HG02938 (cell line): Measurements from ENCODE around the gene GMEB2.
"Not testable (repeated sequence)": the region's sequence is repeated elsewhere in the genome, so short reads cannot be mapped to it uniquely, and the experiment has no call there.

Experiments
- ATAC-seq: cut with Tn5 transposase; IDR thresholded peaks from one replicate; pipeline ENCODE4 v1.9.1; 2021; ENCODE audit warnings: mild to moderate bottlenecking, moderate library complexity; ENCODE audit not compliant: unreplicated experiment

The GMEB2 gene

DNA sequence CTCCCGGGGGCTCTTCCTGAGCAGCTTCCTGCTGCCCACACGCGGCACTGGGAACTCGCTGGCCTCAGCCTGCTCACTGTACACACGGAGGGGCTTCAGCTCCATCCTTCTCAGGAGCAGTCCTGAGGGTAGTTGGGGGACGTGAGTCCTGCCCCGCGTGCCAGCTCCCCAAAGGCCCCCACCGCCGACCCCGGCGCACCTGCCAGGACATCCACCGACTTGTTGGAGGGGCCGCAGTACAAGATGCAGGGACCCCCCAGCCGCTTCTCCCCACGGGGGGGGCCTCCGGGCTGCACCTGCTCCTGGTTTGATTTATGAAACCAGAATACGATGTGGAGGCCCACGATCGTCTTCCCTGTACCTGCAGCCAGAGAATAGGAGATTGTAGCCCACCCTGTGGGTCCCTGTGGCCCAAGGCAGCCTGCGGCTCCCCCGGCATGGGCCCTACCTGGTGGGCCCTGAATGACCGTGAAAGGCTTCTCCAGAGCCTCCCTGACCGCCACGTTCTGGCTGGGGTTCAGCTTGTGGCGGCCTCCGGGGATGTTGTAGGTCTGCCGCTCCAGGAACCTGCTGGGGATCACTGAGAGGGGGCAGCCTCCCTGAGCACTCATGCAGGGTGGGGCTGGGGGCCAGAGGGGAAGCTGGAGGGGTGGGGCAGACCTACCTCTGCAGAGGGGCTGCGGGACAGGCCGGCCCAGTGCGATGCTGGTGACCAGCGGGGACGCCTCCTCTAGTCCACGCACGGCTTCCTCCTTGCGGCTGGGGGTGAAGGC lies 65.1 kb downstream of the GMEB2 start:
- no peak for ATAC-seq

DNA sequence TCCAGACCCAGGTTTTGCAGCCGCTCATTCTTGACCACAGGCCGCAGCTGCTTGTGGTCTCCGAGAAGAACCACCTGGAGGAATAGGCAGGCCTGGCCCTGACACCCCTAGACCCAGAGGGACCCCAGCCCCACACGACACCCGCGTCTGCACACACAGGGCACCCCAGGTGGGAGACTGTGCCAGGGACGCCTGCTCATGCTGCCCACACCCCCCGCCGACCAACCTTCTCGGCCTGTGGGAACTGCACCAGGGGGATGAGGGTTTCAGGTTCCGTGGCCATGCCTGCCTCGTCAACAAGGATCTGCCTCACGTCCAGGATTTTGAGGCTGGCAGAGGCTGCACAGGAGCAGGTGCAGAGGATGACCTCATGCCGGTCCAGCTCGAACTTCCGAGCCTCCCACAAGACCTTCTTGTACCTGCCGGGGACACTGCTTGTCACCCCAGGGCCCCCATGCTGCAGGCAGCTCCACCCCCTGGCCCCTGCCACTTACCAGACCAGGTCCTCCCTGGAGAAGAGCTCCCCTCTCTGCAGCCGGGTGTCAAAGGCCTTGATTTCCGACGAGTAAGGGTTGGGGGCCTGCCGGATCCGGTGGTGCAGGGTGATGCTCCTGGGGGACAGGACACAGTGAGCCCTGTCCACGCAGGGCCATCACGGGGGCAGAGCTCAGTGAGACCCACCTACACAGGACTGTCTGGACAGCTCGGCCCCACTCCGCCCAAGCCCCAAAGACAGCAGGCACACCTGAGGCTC lies 65.9 kb downstream of the GMEB2 start:
- no peak for ATAC-seq

DNA sequence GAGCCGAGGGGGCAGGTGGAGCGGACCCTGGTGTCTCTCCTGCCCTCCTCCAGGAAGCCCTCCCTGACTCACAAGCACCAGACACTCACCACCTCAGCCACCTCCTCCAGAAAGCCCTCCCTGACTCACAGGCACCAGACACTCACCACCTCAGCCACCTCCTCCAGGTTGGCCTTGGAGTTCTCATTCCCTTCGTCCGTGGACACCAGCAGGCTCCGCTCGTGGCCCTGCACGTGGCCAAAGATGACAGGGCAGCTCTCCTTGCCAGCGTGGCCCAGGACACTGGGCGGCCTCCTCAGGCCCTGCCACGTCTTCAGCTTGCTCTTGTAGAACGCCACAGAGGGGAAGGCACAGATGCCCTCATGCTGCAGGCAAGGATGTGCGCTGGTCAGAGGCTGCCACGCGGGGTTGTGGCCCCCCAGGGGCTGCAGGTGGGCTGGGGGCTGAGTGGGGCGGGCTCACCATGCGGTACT lies 66.5 kb downstream of the GMEB2 start:
- no peak for ATAC-seq

DNA sequence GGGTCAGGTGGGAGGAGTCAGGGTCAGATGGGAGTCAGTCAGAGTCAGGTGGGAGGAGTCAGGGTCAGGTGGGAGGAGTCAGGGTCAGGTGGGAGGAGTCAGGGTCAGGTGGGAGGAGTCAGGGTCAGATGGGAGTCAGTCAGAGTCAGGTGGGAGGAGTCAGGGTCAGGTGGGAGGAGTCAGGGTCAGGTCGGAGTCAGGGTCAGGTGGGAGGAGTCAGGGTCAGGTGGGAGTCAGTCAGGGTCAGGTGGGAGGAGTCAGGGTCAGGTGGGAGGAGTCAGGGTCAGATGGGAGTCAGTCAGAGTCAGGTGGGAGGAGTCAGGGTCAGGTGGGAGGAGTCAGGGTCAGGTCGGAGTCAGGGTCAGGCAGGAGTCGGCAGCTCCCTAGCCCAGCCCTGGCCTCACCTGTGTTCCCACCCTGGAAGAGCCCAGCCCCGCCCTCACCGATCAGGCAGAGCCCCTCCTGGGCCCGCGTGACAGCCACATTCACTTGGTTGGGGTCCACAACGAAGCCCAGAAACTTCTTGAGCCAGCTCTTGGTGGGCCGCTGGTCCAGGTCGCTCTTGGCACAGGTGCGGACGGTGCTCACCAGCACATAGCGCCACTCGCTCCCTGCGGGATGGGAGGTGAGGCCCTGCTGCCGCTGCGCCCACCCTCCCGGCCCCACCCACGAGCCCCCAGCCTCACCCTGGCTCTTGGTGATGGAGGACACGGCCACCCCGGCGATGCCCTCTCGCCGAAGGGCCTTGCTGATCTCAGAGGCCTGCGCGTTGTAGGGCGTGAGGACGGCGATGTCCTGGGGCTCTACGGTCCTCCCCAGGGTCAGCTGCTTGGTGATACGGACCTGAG lies 67.2 kb downstream of the GMEB2 start:
- ATAC-seq, result not testable (repeated sequence)

DNA sequence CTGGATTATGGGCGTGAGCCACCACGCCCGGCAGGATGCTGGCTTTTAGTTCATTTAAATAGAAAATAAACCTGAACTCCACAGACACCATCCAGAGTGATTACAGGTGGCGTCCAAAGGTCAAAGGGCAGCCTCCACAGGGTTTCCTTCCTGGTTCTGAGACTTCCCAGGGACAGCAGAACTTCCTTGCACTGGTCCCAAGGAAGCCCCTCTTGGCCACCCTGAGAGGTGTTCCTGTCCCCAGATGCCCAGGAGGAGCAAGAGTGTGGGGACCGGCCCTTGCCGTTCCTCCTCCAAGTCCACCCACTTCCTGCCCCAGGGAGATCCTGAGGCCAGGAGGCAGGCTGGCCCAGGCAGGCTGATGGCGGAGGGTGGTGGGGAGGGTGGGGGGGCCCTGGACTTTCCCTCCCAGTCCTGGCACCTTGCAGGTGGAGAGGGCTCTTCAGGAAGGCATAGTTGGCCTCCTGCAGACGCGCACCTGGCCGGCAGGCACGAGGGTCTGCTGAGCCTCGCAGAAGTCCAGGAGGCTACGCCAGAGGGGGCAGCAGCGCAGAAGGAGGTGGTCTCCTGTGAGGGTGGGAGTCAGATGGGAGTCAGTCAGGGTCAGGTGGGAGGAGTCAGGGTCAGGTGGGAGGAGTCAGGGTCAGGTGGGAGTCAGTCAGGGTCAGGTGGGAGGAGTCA lies 68.0 kb downstream of the GMEB2 start:
- no peak for ATAC-seq

DNA sequence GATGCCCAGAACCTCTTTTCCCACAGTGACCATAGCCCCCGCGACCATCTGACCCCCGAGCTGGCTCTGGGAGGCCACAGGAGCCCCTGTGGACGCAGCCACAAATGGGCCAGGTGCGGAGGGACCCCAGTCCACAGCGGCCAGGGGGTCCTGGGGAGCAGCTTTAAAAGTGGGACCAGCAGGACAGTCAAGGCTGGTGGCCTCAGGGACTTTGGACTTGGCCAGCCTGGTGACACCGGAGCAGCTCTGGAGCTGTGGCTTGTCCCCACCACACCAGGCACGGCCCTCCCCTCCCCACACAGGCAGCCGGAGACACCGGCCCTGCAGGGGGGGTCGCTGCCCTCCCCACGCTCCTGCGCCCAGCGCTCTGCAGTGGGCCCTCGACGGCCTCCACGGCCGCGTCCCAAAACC lies 69.4 kb downstream of the GMEB2 start:
- no peak for ATAC-seq

DNA sequence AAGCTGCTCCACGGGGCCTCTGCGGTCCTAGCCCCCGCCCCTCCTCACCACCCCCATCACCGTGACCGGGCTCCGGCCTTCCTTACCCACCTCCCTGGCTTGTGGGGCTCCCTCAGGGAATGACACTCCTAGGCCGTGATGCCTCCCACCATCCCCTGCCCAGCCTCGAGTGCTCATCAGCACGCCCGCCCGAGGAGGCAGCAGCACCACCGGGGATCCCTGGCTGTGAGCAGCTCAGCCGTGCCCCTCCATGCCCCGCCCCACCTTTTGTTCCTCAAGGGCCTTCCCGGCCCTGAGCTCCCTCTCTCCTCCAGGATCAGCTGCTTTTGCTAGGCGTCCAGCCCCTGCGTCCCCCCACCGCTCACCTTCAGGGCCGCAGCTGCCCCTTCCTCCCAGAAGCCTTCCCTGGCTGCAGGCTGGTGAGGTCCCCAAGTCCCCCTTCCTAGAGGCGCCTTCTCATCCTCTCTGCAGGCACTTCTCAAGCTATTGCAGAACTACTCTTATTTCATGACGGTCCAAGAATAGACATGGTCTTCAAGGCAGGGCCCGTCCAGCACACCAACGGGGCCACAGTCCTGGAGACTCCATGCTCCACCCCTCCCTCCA lies 69.9 kb downstream of the GMEB2 start:
- ATAC-seq, result no peak

DNA sequence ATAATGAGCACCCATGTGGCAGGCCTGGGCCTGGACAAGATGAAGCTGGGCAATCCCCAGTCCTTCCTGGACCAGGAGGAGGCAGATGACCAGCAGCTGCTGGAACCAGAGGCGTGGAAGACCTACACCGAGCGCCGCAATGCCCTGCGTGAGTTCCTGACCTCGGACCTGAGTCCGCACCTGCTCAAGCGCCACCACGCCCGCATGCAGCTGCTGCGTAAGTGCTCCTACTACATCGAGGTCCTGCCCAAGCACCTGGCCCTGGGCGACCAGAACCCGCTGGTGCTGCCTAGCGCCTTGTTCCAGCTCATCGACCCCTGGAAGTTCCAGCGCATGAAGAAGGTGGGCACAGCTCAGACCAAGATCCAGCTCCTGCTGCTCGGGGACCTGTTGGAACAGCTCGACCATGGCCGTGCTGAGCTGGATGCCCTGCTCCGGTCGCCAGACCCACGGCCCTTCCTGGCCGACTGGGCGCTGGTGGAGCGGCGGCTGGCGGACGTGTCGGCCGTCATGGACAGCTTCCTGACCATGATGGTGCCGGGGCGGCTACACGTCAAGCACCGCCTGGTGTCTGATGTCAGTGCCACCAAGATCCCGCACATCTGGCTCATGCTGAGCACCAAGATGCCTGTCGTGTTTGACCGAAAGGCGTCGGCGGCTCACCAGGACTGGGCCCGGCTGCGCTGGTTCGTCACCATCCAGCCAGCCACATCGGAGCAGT lies 71.1 kb downstream of the GMEB2 start:
- ATAC-seq, result no peak

DNA sequence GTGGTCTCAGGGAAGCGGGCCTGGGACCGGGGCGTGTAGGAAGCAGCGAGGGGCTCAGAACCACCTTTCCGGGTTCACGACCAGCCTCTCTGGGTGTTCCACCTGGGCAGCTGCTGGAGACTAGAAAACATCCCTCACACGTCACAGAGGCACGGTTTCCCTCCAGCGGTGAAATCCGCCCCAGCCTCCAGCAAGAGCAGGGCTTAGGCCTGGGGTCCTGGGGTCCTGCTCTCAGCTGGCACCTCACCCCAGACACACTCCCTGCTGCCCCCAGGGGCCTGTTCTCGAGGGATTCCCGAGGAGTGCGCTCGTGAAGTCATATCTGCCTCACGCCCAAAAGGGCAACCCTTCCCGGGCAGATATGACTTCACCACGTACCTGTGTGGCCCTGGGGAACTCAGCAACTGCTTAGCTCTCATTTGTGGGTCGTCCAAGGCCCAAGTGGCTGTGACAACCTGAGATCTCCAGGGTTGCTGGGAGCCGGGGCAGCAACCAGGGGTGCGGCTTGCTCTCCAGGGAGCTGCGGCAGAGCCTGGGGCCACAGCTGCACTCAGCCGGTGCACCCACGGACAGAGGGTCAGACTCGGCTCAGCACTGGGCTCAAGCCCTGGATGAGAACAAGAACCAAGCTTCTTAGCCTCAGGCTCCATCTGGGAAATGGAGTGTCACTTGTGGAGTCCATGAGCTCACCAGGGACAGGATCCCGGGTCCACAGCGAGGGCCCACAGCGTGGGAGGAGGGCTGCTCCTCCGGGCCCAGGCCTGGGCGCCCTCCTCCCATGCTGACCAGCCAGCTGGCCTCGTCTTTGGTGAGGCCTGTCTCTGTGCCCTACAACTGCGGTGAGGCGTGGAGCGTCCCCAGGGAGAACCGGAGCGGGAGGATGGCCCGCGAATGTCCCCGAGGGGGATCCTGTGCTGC lies 72.3 kb downstream of the GMEB2 start:
- ATAC-seq, result no peak

DNA sequence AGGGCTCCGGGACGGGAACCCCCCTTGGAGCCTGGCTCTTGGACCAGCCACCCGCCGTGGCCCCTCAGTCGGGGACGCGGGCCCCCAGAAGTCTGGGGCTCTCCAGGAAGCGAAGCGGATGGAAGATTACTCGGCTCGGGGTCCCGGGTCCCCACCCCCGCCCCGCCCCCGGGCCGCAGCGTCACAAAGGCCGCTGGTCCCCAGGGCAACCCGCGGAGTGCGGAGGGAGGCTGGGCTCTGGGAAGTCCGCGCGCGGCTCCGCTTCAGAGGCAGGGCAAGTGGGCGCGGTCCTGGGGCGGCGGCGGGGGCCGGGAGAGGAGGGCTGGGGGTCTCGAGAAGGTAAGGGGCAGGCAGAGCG lies 73.0 kb downstream of the GMEB2 start, which contains the start of gene FNDC11:
FNDC11 (plus strand) TSS at position 227 of the 358 bp plus-strand sequence. CDS start 1,505 bp downstream, outside the sequence.
- ATAC-seq, result no peak

DNA sequence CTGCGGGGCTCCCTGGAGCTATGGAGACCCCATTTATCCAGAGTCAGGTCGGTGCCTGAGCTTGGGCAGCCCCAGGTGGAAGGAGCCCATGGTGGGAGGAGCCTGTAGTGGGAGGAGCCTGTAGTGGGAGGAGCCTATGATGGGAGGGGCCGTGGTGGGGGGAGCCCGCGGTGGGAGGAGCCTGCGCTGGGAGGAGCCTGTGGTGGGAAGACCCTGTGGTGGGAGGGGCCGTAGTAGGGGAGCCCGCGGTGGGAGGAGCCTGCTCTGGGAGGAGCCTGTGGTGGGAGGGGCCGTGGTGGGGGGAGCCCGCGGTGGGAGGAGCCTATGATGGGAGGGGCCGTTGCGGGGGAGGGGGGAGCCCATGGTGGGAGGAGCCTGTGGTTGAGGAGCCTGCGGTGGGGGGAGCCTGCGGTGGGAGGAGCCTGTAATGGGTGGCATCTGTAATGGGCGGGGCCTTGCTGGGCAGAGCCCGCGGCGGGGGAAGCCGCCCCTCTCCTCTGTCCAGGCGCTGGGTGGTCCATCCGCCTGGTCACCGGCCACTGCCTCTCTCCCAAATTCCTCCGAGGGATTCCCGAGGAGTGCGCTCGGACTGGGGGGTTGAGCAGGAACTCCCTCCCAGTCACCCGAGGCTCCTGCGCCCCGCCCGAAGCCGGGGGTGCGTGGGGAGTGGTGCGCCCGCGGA lies 73.5 kb downstream of the GMEB2 start:
- no peak for ATAC-seq

DNA sequence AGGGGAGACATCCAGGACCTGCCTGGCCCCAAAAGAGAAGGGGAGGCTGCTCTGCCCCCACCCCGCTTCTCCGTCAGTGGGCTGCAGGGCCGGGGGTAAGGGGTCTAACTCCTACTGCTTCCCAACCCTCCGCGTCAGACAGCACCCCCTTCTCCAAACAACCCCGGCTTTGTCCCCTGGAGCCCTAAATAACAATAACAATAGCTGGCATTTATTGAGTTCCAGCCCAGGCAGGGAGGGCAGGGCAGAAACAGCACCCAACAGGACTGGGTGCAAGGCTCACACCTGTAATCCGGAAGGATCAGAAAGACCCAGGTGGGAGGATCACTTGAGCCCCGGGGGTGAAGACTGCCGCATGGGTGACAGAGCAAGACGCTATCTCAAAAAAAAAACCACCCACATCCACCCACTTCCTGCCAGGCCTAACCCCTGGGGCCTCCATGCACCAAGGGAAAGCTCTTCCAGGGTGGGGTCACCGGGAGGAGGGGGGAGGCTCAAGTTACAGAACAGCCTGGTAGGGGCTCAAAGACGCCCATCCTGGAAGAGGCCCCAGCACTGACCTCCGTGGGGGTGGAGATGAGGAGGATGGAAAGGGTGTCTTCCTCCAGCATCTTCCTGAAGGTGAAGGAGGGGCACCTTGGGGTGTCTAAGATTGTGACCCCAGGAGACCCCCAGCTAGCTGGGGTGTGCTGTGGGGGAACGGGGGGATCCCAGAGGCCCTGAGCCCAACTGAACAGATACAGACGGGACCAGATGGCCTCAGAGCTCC lies 74.2 kb downstream of the GMEB2 start:
- no peak for ATAC-seq

DNA sequence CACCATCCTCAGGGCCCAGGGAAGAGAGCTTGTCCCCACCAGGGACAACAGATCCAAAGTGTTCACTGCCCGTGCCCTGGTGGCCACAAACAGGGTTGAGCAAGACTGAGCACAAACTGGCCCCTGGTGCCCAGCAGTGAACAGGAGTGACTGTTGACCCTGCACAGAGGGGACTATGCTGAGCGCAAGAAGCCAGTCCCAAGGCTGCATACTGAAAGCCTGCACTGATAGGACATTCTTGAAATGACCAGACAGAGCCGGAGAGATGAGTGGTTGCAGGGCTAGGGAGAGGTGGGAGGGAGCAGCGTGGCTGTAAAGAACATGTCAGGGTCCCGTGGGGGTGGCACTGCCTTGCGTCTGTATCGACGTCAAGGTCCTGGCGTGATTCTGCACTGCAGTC lies 75.8 kb downstream of the GMEB2 start:
- no peak for ATAC-seq

DNA sequence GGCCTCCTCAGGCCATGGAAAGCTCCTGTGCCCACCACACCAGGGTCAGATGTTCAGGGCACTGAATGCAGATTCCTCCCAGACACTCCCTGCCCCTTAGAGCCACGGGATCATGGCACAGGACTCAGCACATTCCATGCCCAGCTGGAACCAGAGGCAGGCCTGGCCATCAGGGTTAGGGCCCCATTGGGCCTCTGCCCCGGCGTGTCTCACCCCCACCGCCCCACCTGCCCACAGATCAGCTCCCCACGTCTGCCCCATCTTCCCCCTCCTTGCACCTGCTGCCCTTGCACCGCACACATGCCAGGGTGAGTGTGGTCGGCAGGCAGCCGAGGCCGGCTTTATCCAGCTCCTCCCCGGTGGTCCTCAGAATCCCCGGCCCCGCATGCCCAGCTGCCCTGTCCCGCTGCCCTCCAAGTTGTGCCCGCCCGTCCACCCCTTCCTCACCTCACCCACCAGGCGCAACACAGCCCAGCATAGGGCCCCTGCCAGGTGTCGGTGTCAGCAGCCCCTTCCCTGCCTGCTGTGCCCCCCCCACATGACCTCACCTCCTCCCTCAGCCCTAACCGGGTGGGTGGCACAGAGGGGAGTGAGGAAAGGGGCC lies 77.1 kb downstream of the GMEB2 start:
- no peak for ATAC-seq

DNA sequence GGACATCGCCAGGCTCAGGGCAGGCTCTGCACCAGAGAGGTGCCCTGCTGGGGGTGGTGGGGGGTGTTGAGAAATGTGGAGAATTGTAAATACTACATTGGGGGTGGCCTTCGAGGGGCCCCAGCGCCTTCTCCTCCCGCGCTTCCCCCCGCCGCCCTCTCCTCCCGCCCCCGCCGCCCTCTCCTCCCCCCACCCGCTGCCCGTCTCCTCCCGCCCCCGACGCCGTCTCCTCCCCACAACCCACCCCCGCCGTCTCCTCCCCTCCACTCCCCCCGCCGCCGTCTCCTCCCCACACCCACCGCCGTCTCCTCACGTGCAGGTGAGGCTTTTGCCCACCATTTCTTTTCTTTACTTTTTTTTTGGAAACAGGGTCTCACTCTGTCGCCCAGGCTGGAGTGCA lies 77.9 kb downstream of the GMEB2 start:
- no peak for ATAC-seq

DNA sequence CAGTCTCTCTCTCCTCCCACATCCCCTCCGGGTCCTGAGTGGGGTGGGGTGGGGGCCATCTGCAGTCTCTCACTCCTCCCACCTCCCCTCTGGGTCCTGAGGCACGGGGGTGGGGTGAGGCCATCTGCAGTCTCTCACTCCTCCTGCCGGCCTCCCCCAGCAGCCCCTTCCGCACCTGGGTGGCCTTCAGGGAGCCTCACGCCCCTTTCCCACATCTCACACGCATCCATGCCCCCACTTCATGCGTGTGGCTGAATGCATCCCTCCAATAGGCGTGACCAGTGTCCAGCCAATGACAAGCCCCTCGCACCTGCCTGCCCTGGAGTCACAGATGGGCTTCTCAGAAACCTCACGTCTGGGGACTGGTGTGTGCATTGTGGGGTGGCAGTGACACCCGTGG lies 78.4 kb downstream of the GMEB2 start:
- no peak for ATAC-seq
